GM12872 (cell line): Measurements from ENCODE around the gene IDH3G.

ENCODE experiments used
- TF ChIP-seq, protein P1 (sequence below): IDR thresholded peaks from 3 replicates; pipeline ENCODE4 v1.5.1; 2011; ENCODE audit warnings: low read depth, mild to moderate bottlenecking, low read length, moderate library complexity; ENCODE audit not compliant: insufficient read depth

IDH3G gene

DNA sequence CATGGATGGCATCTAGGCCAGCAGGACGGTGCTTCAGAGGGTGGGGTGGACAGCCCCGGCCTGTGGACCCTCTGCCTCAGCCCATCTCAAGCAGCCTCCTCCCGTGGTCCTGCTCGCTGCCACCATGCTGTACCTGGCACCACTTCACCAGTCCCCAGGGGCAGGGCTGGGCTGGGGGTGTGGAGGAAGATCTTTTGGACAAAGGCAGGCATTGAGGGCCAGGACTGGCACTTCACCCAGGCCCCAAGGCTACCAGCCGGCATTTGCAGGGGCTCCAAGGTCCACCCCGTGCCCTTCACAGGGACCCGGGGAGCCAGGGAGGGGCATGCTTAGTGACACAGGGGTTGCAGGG is 29.4 kb downstream of the IDH3G start:
- TF ChIP-seq, protein P1, sequence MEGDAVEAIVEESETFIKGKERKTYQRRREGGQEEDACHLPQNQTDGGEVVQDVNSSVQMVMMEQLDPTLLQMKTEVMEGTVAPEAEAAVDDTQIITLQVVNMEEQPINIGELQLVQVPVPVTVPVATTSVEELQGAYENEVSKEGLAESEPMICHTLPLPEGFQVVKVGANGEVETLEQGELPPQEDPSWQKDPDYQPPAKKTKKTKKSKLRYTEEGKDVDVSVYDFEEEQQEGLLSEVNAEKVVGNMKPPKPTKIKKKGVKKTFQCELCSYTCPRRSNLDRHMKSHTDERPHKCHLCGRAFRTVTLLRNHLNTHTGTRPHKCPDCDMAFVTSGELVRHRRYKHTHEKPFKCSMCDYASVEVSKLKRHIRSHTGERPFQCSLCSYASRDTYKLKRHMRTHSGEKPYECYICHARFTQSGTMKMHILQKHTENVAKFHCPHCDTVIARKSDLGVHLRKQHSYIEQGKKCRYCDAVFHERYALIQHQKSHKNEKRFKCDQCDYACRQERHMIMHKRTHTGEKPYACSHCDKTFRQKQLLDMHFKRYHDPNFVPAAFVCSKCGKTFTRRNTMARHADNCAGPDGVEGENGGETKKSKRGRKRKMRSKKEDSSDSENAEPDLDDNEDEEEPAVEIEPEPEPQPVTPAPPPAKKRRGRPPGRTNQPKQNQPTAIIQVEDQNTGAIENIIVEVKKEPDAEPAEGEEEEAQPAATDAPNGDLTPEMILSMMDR: no peak

DNA sequence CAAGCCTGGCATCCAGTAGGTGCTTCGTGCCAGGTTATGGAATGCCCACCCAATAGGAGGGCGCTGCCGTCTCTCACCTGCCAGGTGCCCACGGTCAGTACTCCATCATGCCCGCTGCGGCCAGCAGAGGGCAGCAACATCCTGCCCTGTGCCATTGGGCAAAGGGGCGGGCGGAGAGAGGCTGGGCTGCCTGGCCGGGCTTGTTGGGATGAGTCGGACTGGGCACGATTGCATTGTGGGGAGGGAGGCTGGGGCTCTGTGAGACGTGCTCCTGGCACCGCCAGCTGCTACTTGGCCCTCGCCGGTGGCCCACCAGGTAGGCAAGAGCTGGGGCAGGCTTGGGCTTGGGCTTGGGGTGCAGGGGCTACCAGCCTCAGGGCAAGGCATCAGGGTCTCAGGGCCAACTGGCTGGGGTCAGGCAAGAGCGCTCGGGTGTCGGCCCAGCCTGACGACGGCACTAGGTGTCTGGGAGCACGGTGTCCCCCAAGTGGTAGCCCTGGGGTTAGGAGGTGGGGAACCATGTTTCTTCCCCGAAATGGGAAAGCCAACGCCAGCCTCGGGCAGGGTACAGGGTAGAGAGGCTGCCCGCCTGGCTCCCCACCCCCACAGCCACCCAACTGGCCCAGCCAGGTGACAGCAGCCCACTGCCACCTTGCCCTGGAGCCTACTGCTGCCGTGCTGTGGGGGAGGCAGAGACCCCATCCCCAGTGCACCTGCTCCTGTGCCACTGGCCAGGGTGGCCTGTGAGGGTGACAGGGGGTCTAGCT is 30.0 kb downstream of the IDH3G start, which contains the start of gene PLXNB3:
TSS of gene PLXNB3 (plus strand) at position 261 of the 767 bp plus-strand sequence. CDS start 1,287 bp downstream, outside the sequence.
- TF ChIP-seq, protein P1: peak; percentile 76

DNA sequence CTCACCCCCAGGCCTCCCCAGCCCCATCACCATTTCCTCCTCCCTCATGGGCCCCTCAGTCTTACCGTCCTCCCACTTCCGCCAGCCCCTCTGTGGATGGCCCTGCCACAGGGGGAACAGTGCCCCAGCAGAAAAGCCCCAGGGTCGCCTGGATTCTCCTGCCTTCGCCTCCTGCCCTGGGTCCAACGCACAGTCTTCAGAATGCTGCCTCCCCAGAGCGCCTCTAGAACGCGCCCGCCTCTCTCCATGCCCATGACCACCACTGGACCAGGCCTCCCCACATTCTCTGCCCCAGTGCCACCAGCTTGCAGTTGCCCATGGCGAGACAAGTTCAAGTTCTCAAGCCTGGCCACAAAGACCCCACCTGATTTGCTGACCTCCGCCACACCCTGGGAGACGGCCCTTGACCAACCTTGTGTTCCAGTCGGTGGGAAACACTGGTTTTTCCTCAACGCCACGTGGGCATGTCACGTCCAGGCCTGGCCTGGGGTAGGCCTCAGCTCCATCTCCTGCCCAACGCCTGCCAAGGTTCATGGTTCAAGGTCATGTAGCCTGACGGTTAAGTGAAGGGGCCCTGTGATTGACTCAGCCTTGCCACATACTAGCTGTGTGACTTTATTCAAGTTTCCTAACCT is 30.8 kb downstream of the IDH3G start:
- TF ChIP-seq, protein P1: no peak

DNA sequence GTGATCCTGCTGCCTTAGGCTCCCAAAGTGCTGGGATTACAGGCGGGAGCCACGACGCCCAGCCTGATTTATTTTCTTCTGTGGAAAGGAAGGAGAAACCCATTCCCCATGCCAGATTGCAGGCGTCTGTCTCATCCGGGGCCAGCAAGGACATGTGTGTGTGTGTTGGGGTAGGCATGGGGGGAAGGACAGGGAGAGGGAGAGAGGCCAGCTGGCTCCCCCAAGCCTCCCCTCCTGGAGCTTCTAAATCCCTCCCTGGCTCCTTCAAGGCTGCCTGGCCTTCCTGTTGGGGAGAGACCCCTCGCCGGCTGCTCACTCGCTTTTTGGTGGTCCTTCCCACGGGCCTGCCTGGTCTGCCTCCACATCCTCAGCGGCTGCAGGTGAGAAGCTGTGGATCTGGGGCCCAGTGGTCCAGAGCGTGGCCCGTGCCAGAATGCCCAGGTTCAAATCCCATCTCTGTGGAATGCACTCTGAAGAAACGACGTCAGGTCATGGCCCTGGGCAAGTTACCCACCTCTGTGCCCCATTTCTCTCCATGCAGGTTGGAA is 31.5 kb downstream of the IDH3G start:
- TF ChIP-seq, protein P1: no peak

DNA sequence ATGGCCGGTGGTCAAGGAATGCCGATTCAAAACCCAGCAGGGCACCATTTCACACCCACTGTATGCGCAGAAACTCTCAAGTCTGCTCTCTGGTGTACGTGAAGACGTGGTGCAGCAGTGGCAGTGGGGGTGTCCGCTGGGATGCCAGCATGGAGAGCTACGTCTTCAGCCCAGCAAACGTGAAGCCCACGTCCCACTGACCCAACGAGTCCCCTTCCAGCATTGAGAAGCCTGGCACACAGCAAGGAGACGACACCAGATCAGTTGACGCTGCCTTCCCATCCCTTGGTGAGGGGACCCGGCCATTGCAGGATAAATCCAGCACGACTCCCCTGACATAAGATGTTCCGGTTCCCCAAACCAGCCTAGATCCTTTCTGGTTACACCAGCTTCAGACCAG is 32.3 kb downstream of the IDH3G start:
- TF ChIP-seq, protein P1: no peak

DNA sequence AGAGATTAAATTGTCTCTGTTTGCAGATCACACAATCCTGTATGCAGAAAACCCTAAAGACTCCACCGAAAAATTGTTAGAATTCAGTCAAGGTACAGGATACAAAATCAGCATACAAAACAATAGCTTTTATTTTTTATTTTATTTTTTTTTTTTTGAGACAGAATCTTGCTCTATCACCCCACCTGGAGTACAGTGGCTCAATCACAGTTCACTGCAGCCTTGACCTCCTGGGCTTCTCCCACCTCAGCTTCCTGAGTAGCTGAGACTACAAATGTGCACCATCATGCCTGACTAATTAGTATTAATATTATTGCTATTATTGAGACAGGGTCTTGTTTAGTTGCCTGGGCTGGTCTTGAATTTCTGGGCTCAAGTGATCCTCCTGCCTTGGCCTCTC is 39.0 kb downstream of the IDH3G start:
- TF ChIP-seq, protein P1: no peak

DNA sequence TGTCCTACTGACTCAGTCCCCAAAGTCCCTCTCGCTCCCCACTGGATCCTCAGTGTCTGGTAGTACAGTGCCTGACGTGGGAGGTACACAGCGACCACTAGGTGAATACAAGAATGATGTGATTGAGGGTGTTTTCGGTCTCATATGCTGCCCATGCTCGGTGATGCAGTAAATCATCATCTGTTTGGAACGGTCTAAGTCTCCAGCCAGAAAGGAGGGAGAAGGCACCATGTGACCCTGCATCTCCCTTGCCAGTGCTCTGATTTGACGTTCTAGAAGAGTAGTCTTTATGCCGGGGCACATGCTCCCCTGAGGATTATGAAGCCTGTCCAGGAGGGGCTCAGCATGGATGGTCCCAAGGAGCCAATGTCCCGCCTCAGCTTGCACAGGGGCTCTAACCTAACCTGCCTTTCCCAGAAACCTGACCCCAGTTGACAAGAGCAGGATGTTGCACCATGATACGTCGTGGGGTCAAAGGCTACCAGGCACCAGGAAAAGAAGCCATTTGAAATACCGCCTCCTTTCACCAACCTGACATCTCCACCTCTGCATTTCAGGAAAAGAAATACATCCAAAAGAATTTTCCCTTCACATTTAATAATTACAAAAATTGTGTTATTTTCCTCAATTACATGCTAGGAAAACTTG is 43.9 kb downstream of the IDH3G start:
- TF ChIP-seq, protein P1: no peak
